ENCODE results near the gene CD38.

GRCh38 chr4:15746110-15746509, 32.0 kb upstream of the CD38 start:
- TF ChIP-seq POLR2AphosphoS5 (IDR thresholded peaks at IDR 0.05): no peak
- no peak for TF ChIP-seq CTCF (IDR thresholded peaks at IDR 0.05)
- TF ChIP-seq POLR2A (IDR thresholded peaks at IDR 0.05): no peak

Data from suprapubic skin (tissue), 4 donors.